GM13976 (cell line): ENCODE data around the gene TMEM178A.

ENCODE experiments used
- DNase-seq: peaks from one replicate; pipeline ENCODE4 v3.0.0; 2012; ENCODE audit warnings: low spot score
- CTCF ChIP-seq: IDR thresholded peaks from 2 replicates; pipeline ENCODE4 v1.5.1; 2012; ENCODE audit warnings: borderline replicate concordance, mild to moderate bottlenecking; ENCODE audit not compliant: insufficient read depth; ENCODE audit errors: extremely low read depth, missing control alignments, control extremely low read depth
- in situ Hi-C: fragments of 300-500 bp; cut with MboI; formaldehyde crosslinking; loops from one replicate; pipeline ENCODE4 v1.12.0; 2022; ENCODE audit warnings: low sequenced_read_pairs, mixed read lengths, inconsistent platforms; ENCODE audit not compliant: unreplicated experiment

The TMEM178A gene

DNA sequence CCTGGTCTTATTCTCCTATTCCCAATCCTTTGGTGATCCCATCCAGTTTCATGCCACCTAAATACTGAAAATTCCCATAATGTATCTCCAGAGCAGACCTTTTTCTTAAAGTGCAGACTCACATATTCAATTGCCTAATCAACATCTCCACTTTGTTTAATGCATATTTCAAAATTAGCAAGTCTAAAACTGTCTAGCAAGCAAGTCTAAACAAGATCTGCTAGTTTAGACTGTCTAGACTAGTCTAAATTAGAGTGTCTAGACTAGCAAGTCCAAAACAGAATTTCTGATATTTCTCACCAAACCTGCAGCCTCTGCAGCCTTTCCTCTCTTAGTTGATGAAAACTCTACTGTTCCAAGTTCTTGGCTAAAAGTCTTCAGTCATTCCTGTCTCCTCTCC is 68.7 kb downstream of the TMEM178A start:
- DNase-seq, result no peak
- in situ Hi-C loops, result no loop called here
- TF ChIP-seq CTCF, result no peak

GRCh38 chr2:39735648-39736047 is 69.9 kb downstream of the TMEM178A start:
- no peak for DNase-seq
- in situ Hi-C loops, result no loop called here
- TF ChIP-seq CTCF, result no peak

DNA sequence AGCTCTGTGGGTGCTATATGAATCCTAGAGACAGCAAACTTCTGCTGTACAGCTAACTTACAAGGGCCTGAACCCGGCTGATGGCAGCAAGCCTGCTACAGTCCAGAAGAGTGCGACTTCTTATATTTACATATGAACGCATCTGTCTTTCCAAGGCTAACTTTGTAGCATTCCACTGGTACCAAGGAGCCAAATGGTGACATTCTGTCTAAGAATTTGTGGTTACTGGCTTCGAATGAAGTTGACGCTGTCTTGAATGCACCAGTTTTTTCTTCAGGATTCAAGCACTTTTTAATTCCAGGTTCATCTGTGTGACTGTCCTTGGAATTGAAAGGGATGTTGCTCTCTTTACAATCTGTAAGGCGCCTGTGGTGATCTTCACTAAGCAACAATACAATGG is 70.9 kb downstream of the TMEM178A start:
- no peak for DNase-seq
- in situ Hi-C loops, result no loop called here
- no peak for TF ChIP-seq CTCF

DNA sequence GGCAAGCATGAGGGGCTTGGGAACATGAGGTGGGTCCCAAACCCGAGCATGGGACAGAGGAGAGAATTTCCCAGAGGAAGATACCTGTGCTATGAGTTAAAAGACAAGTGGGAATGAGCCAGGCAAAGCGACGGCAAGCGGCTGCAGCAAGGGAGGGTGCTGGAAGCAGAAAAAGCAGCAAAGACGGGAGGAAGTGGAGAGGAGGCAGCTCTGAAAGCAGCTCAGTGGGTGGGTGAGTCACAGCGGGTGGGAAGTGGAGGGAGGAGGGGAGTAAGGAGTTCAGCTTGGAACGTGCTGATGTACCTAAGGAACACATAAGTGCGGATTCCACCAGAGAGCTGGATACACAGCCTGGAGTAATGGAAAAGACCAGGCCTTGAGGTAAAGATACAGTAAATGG is 71.9 kb downstream of the TMEM178A start:
- TF ChIP-seq CTCF, result no peak
- in situ Hi-C loops, result no loop called here
- no peak for DNase-seq

DNA sequence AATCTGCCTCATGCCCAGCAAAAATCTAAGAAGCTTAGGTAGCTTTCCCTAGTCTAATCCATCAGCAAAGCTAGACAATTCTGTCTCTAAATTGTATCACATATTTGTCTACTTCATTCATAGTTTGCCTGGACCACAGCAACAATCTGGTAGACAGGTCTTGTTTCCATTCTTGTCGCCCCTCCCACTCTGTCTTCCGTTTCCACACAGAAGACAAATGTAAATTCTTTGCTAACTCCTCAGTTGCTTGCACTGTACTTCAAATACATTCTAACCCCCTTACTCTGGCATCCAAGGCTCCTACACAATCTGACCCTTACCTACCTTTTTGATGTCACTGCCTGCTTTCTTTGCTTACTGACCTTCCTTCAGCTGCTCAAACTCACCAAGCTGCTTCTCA is 73.2 kb downstream of the TMEM178A start:
- DNase-seq, result no peak
- in situ Hi-C loops, result no loop called here
- no peak for TF ChIP-seq CTCF

- in situ Hi-C loops, result no loop called here
- TF ChIP-seq CTCF, result no peak
- no peak for DNase-seq
Observed at GRCh38 chr2:39739386-39739785, 73.7 kb downstream of the TMEM178A start.

DNA sequence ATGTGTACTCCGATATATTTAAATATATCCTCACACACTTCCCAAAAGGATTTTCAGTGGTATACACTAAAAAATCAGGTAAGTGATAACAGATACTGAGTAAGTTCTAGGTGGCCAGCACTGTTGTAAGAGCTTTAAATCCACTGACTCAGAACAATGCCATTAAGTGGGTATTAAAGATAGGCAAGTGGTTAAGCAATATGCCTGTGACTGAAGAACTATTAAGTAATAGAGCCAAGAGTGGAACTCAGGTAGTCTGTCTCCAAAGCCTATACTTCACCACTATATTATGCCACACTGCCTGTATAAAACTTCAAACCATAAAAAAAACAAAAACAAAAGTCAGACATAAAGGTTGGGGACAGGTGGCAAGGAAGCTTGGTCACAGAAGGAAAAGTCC is 76.2 kb downstream of the TMEM178A start:
- TF ChIP-seq CTCF, result no peak
- in situ Hi-C loops, result no loop called here

More for the DNA sequence above, 76.2 kb downstream of the TMEM178A start:
- DNase-seq, result no peak
